T1000 (cell line): Measurements from ENCODE around the gene ICE2.
A peak's percentile ranks its signal among the peaks of the same experiment; 100 is the strongest.

Source experiments
- DNase-seq: peaks from one replicate; lab custom pipeline; 2025; ENCODE audit warnings: mixed read lengths; lab: John Stamatoyannopoulos, UW

The ICE2 gene

DNA sequence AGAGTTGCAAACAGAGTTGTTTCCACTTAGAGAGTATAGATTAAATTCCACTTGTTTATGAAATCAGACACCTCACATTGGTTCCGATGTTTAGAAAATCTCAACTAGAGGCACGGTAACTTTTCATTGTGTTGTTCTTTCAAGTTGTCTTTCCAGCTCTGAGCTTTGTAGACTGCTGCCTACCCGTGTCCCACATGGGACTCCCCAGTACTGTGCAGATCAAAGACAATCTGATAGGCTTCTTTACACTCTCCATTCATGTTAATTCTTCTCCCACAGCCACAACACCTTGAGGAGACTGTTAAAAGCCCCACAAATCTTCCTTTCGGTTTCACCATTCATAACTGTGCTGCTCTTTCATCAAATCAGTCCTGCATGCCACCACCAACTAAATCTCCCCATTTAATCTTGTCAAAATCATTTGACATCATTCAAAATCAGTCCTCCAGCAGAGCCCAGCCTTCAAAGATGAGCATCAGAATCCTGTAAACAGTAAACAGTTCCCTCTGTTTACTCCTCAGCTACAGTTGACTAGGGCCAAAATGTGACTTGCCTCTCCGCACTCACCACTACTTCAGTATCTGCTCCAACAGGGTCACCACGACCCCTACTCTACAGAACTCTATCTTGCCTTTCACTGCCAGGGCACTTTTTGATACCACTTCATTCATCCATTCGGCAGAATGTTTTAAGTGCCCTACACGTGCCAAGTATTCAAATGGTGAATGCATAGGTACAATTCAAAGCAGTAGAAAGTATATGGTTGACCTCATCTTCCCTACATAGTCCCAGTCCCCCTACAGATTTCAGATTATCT is 89.5 kb downstream of the ICE2 start:
- no peak for DNase-seq

DNA sequence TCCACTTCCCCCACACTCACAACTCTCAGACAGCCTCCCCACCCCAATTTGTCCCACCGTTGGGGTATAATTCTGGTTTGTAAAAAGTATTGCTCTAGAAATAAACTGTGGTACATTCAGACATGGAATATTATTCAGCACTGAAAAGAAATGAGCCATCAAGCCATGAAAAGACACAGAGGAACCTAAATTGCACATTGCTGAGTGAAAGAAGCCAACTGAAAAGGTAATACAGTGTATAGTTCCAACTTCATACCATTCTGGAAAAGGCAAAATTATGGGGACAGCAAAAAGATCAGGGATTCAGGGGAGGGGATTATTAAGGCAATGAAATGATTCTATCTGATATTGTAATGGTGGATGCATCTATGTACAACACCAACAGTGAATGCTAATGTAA is 91.6 kb downstream of the ICE2 start:
- DNase-seq: no peak

DNA sequence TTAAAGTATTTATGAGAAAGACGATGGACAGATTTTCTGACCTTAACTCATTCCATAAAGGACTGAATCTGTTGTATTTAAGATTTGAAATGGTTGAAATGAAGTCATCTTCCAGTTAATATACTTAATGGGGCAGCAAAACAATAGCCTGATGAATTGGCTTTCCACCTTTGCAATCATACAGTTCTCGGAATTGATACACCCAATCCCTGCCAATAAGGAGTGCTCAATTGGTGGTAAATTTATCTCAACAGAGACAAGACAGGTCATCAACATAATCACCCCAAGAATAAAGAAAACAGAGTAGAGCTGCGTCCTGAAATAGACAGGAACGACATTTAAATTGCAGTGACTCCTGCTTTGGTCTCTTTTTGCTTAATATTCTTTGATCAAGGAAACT is 92.3 kb downstream of the ICE2 start:
- DNase-seq: no peak

GRCh38 chr15:60385620-60386552 is 93.1 kb downstream of the ICE2 start:
- no peak for DNase-seq

- DNase-seq: no peak
These were observed 94.3 kb downstream of the ICE2 start for GRCh38 chr15:60384526-60385126.

- no peak for DNase-seq
These were observed 94.9 kb downstream of the ICE2 start for GRCh38 chr15:60384053-60384452.

- no peak for DNase-seq
These were observed 95.9 kb downstream of the ICE2 start for GRCh38 chr15:60382773-60383674.

GRCh38 chr15:60381148-60381788 is 97.7 kb downstream of the ICE2 start:
- DNase-seq: no peak

DNA sequence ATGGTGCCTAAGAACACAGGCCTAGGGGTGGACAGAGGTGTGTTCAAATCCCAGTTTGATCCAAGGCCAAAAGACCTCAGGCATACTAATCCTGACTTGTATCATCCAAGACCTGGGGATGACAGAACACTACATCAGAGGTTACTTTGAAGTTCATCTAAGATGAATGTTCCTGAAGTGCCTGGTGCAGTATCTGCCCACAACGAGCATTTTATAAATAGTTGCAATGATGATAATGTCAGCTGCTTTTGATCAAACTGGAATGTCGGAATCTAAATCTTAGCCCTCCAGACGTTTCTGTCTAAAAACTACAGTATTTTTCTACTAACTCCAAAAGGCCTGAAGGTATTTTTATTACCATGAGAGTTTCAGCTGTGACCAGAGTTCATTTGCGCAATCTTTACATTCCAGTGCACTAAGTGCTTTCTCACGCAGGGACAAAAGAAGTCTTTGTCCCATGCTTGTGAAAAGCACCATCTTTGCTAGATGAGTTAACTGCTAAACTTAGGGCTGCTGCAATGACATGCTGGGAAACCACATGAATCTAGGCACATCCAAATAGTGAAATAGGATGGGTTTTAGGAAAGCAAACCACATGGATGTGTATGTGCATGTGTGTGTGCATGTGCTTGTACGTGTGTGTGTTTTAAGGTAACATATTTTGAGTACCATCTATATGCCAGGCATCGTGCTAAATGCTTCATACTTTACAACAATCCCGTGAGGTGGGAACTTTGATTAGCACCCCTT is 99.2 kb downstream of the ICE2 start:
- peak; percentile 48 for DNase-seq

DNA sequence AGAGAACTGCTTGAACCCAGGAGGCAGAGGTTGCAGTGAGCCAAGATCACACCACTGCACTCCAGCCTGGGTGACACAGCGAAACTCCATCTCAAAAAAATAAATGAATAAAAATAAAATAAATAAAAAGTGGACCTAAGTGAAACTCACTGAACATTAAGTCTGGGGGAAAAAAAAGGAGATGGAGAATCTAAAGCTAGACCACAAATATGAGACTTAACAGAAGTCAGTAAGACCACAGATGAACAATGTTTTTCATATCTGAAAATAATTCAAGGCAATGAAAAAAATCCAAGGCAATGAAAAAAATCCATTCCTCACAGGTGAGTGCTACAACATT is 99.8 kb downstream of the ICE2 start:
- no peak for DNase-seq

DNA sequence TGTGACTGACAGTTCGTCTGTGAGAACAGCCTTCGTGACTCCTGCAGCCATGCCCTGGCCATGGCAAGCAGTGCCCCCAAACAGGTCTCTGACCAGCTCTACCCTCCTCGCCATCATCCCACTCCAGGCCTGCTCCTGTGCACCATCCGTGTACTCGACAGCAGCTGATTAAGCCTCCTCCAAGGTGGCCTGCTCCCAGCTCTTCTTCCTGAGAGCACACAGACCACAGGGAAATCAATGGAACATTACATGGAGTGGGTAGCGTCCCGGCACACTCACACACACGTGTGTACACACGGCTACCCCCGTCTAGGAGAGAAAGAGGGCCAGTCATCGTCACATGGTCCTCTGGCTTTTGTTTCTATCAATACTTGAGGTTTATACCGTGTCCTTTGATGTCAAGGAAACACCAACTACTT is 102.3 kb downstream of the ICE2 start:
- no peak for DNase-seq

DNA sequence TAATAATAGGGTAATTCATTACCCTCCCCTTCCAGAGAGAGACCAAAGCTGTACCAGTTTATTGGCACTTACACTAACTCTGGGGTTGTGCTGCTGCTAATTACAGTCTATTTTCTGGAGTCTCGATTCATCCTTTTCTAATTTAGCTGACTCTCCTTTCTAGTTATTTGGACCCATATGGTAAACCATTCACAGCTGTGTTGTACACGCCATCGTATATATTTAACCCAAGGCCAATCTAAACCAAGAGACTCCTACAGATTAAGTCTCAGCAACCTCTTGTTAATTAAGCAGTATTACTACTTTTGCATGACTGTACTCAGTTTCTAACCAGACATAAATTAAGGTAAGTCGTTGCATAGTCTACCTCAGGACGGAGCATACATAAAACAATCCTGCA is 103.6 kb downstream of the ICE2 start:
- DNase-seq: no peak

GRCh38 chr15:60374628-60375081 is 104.3 kb downstream of the ICE2 start:
- DNase-seq: peak; percentile 87

DNA sequence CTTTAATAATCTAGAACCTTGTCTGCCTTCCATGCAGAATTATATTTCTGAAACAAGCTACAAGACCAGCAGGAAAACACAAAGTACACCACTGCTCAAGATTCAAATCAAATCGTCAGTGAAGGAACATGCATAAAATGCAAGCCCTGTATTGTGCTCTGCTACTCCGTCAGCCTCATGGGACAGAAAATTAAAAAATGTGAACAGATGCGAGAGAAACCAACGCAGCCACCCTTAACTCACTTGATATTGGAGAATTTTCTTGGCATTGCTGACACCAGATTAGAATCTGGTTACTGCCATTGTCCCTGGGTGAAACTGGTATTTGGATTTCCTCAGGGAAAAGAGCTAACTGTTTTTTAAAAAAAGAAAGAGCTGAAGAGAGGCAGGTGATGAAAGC is 104.7 kb downstream of the ICE2 start:
- no peak for DNase-seq

GRCh38 chr15:60373745-60374144 is 105.2 kb downstream of the ICE2 start:
- no peak for DNase-seq

GRCh38 chr15:60373327-60373726 is 105.6 kb downstream of the ICE2 start:
- DNase-seq: no peak

- no peak for DNase-seq
These were observed 106.2 kb downstream of the ICE2 start for GRCh38 chr15:60372756-60373155.

DNA sequence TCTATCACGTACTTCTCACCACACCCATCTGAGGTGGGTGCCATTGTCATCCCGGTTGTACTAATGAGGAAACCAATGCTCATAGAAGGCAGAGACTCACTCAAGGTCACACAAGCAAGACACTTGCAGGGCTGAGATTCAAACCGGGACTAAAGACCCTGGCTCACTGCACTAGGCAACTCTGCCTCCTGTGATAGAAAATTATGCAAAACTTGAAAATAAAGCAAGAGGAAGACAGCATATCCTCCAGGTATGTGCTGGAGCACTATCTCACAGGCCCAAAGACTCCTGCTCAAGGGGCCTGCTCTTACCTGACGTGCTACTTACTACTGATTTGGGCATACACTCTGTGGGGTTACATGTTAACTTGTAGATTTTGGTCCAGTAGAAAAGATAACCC is 106.7 kb downstream of the ICE2 start:
- no peak for DNase-seq

DNA sequence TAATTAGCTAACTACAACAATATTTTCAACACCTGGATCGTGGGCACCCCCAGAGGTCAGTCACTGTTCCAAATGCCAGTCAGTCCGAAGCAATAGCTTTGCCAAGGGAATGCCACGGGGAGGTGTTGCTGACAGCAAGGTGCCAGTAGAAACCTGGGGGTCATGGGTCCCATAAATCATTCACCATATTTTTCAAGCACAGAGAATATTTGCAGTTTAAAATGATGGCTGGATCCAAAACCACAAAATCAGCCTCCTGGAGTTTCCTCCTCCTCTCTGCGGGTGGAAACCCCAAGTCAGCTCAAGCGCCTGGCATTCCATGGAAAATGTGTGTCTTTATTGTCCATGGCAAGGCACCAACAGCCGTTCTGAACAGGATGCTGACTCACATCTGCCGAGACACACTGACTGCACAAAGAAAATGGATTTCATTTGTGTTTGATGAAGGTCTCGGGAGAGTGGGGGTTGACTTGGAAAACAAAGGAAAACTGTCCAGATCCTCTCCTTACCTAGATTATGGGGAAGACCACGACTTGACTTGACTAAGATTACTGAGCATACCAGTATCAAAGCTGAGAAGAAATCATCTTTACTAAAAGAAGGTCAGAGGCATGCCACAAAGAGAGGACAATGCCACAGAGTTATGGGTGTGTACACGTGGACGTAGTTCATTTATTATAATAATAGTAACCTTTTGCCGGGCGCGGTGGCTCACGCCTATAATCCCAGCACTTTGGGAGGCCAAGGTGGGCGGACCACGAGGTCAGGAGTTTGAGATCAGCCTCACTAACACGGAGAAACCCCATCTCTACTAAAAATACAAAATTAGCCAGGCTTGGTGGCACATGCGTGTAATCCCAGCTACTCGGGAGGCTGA is 107.5 kb downstream of the ICE2 start:
- DNase-seq: peak; percentile 83

DNA sequence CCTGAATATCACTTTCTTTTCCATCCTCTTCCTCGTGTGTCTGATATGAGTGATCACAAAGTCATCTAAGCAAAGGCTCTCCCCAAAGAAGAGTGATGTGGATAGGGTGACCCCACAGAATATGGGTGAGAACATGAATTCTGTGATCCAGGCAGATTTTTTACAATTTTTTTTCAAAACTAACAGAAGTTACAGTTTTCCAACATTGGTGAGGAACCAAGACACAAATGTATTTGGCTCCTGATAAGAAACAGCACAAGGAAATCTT is 108.1 kb downstream of the ICE2 start:
- DNase-seq: no peak
